HG02870 (cell line): ENCODE measurements around the gene KCNMB3.
"Not testable (repeated sequence)": the region's sequence is repeated elsewhere in the genome, so short reads cannot be mapped to it uniquely, and the experiment has no call there.

Experiments used
- ATAC-seq: cut with Tn5 transposase; IDR thresholded peaks from one replicate; pipeline ENCODE4 v1.9.1; 2021; ENCODE audit warnings: mild to moderate bottlenecking, moderate library complexity; ENCODE audit not compliant: unreplicated experiment

KCNMB3 gene

GRCh38 chr3:179265092-179265491 is 14.2 kb upstream of the KCNMB3 start:
- no peak for ATAC-seq

DNA sequence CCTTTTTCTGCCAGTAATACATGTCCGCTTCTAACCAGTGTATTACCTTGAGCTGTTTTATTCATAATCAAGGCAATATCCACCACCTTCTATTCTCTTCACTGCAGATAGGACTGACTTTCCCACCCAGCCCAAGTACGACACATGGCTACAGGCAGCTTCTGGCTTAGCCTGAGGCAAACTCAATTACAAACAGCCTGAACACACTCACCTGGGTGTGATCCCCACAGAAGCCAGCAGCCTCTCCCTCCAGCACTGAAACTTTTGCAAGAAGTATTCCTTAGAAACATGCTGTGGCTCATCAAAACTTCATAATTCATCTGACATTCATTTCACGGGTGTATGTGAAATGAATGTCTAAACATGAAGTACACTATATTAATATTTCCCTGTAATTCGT is 13.5 kb upstream of the KCNMB3 start:
- ATAC-seq: no peak

- ATAC-seq: no peak
Measured at GRCh38 chr3:179263134-179263533, 12.2 kb upstream of the KCNMB3 start.

GRCh38 chr3:179260949-179261765 is 10.2 kb upstream of the KCNMB3 start:
- peak; percentile 84 for ATAC-seq

DNA sequence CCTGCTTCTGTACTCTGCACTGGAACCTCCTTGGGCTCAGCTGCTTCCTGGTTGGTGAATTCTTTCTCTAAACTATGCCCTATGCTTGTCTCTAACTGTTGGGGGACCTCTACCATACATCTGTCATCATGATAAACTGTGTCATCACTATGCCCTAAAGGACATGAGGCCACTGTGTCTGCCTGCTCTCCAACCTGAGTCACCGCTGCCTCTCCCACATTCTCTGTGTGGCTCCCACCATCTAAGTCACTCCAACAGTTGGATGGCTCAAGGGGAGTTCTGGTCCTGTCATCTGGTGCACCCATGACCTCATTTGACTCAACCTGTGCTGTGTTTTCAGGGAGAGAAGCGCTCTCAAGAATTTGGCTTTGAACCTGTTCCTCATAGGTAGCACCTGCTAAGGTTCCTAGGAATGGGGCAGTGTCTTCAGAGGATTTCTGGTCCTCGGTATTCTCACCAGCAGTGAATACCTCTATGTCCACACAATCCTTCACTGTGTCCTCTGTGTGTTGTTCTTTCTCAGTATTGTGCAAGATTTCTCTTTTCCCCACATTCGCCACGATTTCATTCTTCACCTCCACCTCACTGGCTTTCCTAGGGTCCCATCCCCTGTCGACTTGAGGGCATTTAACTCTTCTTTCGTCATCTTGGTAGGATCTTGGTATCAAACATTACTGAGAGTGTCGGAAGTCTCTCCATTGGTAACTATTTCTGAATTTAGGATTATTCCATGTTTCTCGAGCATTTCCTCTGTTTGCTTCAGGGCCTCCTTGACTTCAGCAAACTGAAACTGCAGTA is 9.2 kb upstream of the KCNMB3 start:
- not testable (repeated sequence) for ATAC-seq

GRCh38 chr3:179258820-179259219 is 7.9 kb upstream of the KCNMB3 start:
- no peak for ATAC-seq

DNA sequence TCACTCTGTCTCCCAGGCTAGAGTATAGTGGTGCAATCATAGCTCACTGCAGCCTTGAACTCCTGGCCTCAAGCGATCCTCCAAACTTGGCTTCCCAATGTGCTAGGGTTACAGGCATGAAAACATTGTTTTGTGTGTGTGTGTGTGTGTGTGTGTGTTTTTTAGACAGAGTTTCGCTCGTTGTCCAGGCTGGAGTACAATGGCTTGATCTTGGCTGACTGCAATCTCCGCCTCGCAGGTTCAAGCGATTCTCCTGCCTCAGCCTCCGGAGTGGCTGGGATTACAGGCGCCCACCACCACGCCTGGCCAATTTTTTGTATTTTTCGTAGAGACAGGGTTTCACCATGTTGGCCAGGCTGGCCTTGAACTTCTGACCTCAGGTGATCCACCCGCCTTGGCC is 6.8 kb upstream of the KCNMB3 start:
- not testable (repeated sequence) for ATAC-seq

- no peak for ATAC-seq
Measured at GRCh38 chr3:179256813-179257212, 5.9 kb upstream of the KCNMB3 start.

DNA sequence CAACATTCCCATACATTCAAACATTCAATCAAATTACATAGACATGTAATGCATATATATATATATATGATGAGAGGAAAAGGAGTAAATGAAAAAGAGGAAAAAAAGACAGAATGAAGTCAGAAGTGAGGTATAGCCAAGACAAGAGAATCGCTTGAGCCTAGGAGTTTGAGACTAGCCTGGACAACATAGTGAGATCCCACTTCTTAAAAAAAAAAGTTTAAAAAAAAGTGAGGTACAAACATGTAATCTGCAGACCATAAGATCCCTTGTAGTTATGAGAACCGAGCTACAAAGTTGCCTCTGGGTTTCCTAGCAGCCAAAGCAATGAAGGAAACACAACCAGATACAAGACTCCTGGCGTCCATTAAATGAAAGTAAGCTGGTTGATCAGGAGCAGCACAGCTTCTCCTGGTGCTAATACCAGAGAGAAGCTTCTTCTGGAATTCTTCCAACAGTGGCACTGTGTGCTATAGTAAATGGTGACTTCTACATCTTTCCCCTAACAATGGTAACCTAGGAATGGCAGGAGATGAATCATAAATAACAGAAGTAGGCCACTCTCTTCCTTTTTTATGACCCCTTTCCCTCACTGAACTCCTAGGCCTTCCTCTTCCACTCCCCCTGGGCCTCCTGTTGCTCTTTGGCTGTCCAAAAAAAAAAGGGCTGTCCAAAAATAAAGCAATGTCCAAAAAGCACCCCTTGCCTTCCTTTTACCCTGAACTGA is 3.5 kb downstream of the KCNMB3 start:
- no peak for ATAC-seq

GRCh38 chr3:179244878-179245277 is 6.0 kb downstream of the KCNMB3 start:
- ATAC-seq: no peak

DNA sequence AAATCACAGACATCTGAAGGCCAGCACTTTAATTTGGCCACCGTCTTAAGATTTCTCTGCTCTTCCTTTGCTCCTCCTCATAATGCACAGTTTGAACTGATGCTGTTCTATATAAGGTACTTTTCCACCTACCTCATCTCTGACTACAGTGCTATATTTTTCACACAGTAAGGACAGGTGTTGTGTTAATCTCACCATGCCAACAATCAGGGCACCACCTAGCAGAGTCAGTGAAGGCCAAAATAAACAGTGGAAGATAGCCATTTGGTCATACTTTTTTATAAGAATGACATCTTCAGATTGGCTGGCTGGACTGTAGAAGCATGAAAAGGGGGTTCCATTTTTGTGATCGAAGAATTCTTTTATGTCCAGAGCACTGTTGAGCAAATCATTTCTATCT is 8.1 kb downstream of the KCNMB3 start:
- ATAC-seq: not testable (repeated sequence)

GRCh38 chr3:179240299-179240698 is 10.6 kb downstream of the KCNMB3 start:
- ATAC-seq: not testable (repeated sequence)

GRCh38 chr3:179236669-179237301 is 14.1 kb downstream of the KCNMB3 start:
- peak; percentile 79 for ATAC-seq

DNA sequence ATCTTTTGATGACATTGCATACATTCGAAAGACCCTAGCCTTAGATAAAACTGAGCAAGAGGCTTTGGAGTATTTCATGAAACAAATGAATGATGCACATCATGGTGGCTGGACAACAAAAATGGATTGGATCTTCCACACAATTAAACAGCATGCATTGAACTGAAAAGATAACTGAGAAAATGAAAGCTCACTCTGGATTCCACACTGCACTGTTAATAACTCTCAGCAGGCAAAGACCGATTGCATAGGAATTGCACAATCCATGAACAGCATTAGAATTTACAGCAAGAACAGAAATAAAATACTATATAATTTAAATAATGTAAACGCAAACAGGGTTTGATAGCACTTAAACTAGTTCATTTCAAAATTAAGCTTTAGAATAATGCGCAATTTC is 16.7 kb downstream of the KCNMB3 start:
- ATAC-seq: no peak

DNA sequence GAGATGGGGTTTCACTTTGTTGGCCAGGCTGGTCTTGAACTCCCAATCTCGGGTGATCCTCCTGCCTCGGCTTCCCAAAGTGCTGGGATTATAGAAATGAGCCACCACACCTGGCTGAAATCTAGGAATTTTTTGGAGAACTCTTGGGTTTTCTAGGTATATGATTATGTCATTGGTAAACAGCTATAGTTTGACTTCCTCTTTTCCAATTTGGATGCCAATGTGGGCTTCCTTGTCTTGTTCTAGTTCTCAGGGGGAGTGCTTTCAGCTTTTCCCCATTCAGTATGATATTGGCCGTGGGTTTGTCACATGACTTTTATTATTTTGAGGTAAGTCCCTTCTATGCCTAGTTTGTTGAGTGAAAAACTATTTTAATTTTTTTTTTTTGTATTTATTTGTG is 17.9 kb downstream of the KCNMB3 start:
- no peak for ATAC-seq

DNA sequence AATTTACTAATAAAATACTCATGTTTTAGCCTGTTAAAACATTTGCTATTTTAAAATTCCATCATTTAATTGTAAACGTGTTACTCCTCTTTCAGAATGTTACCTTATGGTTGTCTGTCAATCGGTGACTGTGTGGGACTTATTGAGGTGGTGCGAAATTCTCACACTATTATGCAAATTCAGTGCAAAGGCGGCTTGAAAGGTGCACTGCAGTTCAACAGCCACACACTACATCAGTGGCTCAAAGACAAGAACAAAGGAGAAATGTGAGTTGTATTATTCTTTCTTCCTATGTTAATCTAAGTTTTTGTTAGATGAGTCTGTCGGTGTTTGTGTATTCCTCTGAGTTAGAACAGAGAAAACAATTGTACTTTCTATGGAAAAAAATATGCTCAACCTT is 21.7 kb downstream of the KCNMB3 start:
- no peak for ATAC-seq

- no peak for ATAC-seq
Measured at GRCh38 chr3:179227349-179227748, 23.6 kb downstream of the KCNMB3 start.

GRCh38 chr3:179224584-179224983 is 26.3 kb downstream of the KCNMB3 start:
- no peak for ATAC-seq

DNA sequence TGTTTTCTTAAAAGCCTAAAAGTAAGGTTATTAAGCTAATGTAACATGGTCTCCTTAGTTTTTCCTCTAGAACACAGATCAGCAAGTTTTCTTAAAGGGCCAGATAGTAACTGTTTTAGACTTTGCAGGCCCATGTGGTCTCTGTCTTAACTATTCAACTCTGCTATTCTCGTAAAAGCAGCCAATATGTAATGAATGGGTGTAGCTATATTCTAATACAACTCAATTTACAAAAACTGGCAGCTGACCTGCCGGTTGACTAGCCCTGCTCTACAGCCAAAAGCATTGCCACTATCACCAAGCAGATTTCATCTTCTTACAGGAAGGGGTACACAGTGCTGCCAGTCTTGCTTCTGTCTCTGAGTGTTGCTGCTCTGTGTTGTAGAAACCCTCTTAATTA is 27.4 kb downstream of the KCNMB3 start:
- ATAC-seq: no peak

DNA sequence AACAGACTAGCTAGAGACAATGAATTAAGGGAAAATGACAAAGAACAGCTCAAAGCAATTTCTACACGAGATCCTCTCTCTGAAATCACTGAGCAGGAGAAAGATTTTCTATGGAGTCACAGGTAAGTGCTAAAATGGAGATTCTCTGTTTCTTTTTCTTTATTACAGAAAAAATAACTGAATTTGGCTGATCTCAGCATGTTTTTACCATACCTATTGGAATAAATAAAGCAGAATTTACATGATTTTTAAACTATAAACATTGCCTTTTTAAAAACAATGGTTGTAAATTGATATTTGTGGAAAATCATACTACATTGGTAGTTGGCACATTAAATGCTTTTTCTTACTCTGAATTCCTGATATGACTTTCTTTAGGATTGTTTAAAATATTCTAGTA is 32.7 kb downstream of the KCNMB3 start:
- ATAC-seq: not testable (repeated sequence)

- not testable (repeated sequence) for ATAC-seq
Measured at GRCh38 chr3:179215550-179215949, 35.4 kb downstream of the KCNMB3 start.
